GM19240 (cell line): ENCODE measurements around the gene TRIM72.
"Not testable (repeated sequence)": the region's sequence is repeated elsewhere in the genome, so short reads cannot be mapped to it uniquely, and the experiment has no call there.

Experiments used
- DNase-seq: peaks from one replicate; pipeline ENCODE4 v3.0.0; 2011; ENCODE audit warnings: low spot score; ENCODE audit not compliant: insufficient read length

TRIM72 gene

GRCh38 chr16:31190061-31190460 is 23.9 kb upstream of the TRIM72 start:
- DNase-seq: no peak

DNA sequence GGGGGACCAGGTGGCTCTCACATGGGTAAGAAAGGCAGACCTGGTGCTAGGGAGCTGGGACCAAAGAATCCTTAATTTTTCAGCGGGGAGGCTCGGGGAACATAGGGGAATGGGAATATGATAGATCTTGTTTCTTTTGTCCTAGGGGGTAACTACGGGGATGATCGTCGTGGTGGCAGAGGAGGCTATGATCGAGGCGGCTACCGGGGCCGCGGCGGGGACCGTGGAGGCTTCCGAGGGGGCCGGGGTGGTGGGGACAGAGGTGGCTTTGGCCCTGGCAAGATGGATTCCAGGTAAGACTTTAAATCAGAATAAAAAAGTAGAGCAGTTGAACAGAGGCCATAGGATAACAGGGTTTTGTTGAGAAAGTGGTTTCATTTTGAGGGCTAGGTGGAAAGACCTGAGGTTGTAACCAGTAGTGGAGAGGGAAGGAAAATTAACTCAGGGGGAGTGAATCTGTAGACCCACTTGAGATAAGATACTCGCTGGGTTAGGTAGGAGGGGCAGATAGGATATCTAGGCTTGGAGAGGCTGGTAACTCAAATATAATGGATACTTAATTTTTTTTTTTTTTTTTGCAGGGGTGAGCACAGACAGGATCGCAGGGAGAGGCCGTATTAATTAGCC is 23.0 kb upstream of the TRIM72 start:
- no peak for DNase-seq

DNA sequence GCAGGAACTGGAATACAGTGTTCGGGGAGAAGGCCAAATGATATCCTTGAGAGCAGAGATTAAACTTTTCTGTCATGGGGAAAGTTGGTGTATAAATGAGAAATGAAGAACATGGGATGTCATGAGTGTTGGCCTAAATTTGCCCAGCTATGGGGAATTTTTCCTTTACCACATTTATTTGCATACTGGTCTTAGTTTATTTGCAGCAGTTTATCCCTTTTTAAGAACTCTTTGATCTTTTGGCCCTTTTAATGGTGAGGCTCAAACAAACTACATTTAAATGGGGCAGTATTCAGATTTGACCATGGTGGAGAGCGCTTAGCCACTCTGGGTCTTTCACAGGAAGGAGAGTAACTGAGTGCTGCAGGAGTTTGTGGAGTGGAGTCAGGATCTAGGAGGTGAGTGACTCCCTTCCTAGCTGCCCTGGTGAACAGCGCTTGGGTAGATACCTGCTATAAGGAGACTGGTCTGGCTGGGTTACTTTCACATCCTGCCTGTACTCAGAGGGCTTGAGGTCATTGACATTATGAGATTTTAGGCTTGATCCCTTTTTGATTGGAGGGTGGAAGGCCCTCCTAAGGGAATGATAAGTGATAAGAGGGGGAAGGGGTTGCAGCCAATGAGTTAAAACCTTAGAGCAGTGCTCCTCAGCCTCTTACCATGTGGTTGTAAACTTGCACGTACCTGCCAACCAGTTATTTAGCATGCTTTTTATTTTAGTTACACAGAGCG is 22.1 kb upstream of the TRIM72 start:
- DNase-seq: no peak

DNA sequence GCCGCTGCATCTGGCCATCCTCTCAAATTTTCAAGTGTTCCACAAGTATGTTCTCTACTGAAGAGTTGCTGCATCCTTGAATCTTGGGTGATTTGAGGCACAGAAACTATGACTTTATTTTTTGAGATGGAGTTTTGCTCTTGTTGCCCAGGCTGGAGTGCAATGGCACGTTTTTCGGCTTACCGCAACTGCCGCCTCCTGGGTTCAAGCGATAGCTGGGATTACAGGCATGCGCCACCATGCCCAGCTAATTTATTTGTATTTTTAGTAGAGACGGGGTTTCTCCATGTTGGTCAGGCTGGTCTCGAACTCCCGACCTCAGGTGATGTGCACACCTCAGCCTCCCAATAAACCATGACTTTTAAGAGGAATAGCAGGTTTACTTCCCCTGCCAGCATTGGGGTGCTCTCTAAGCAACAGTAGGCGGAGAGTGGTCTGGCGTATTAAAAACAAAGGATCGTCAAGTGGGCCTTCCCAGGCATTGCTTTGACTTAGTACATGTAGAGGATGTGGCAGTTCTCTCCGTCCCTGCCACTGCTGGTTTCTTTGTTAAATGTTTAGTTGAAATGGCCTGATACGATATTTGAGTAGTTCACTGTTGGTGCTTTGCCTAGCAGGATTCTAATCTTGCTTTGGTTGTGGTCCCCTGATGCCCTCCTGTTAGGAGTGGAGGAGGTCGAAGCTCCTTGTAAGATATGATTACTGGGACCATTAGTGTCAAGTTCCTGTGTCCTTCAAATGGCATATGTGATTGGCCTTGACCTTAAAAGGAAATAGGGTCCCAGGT is 20.9 kb upstream of the TRIM72 start:
- DNase-seq: no peak

- no peak for DNase-seq
These were observed 20.0 kb upstream of the TRIM72 start for GRCh38 chr16:31193874-31194273.

DNA sequence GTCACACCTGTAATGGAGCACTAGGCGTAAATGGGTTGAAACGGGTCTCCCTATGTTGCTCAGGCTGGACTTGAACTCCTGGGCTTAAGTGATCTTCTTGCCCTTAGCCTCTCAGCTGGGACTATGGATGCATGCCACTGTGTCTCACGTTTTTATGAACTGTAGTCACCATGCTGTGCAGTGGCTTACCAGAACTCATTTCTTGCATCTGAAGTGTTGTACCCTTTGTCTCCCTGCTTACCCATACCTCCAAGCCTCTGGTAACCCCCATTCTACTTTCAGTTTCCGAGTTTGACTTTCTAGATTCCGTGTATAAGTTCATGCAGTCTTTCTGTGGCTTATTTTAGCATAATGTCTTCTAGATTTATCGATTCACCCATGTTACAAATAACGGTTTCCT is 19.0 kb upstream of the TRIM72 start:
- no peak for DNase-seq

GRCh38 chr16:31195861-31196260 is 18.1 kb upstream of the TRIM72 start:
- DNase-seq: not testable (repeated sequence)

DNA sequence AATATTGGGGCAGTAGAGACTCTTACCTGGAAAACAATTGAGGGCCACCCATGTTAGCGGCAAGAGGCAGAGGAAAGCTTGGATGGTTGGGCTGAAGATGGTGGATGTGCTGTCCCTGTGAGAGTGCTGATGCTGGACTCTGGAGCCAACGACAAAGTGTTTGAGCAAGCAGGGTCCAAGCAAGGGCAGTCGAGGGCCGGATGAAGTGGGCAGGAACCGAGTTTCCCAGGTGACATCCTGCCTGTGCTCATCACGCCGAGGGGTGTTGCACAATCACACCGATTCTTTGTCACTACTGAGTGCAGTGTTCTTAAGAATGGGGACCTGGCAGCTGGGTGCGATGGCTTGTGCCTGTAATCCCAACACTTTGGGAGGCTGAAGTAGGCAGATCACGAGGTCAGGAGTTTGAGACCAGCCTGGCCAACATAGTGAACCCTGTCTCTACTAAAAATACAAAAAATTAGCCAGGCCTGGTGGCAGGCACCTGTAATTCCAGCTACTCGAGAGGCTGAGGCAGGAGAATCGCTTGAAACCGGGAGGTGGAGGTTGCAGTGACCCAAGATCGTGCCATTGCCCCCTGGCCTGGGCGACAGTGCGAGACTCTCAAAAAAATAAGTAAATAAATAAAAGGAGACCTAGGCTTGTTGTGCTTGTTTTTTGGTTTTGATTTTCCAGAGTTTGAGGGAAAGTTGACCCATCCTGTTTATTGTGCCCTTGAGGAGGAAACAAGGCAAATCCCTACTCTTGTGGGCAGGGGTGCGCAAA is 17.4 kb upstream of the TRIM72 start:
- DNase-seq: no peak

GRCh38 chr16:31198207-31198882 is 15.6 kb upstream of the TRIM72 start:
- no peak for DNase-seq

GRCh38 chr16:31199430-31200041 is 14.4 kb upstream of the TRIM72 start:
- DNase-seq: no peak

DNA sequence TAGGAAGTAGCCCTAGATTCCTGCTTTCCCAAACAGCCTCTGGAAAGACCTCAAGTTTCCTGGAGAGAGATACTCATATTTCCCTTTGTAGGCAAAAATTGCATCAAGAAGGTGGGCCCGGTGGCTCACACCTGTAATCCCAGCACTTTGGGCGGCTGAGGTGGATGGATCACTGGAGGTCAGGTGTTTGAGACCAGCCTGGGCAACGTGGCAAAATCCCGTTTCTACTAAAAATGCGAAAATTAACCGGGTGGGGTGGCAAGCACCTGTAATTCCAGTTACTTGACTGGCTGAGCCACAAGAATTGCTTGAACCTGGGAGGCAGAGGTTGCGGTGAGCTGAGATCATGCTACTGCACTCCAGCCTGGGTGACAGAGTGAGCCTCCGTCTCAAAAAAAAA is 13.8 kb upstream of the TRIM72 start:
- not testable (repeated sequence) for DNase-seq

- no peak for DNase-seq
These were observed 12.9 kb upstream of the TRIM72 start for GRCh38 chr16:31200821-31201568.

DNA sequence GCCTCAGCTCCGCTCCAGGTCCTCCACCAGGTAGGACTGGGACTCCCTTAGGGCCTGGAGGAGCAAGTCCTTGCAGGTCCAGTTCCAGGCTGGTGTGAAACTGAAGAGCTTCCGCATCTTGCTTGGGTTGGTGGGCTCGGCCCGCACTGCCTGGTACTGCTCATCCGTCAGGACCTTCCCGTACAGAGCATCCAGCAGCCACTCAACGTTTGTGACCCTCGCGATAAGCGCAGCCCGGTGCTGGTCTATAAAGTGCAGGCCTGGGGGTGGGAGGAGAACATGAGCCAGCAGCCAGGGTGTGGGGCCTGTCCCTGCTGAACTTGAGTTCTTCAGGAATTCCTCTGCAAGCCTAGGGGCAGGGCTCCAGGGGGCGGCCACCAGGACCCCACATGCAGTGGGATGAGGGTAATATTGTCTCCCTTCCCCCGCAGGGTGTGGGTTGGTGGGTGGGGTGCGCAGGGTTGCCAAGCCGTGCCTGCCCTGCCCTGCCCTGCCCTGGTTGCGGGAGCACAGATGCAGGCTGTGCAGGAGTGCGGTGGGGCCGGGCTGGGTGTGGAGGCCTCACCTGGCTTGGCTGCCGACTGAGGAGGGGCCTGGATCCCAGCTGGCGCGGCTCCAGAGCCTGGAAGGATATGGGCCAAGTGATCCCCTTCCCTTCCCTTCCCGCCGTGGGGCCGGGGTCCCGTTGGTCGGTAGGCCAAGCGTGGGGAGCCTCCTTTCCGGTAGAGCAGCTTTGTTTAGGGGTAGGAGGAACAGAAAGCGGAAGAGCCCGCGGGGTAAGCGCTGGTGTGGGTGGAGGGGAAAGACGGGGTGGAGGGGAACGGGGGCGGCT is 12.1 kb upstream of the TRIM72 start:
- peak; percentile 46 for DNase-seq

GRCh38 chr16:31202414-31203375 is 11.2 kb upstream of the TRIM72 start, which contains the start of gene PYCARD:
PYCARD (minus strand) TSS chr16:31202760; CDS start chr16:31202690, 70 bp downstream.
- DNase-seq: no peak

DNA sequence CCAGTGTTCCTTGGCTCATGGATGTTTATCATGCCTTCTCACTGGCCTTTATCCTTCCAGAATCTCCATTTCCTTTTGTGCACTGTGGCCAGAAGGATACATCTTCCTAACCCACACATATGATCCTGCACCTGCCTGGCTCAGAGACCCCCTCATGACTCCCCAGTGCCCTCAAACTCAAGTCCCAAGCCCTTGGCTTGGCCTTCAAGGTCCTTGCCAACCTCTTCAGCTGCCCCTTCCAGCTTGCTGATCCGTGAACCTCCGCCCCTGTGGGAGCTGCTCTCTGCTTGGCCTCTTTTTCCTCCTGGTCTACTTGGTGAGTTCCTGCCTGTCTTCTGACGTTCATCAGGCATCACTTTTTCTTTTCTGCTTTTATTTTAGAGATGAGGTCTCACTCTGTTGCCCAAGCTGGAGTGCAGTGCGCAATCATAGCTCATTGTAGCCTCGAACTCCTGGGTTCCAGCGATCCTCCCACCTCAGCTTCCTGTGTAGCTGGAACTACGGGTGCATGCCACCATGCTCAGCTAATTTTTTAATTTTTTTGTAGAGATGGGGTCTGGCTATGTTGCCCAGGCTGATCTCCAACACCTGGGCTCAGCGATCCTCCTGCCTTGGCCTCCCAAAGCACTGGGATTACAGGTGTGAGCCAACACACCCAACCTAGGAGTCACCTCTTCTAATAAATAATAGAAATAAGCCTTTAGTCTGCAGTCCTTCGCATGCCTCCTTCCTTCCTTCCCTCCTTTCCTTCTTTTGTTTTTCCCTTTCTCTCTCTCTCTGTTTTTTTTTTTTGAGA is 8.8 kb upstream of the TRIM72 start:
- no peak for DNase-seq

DNA sequence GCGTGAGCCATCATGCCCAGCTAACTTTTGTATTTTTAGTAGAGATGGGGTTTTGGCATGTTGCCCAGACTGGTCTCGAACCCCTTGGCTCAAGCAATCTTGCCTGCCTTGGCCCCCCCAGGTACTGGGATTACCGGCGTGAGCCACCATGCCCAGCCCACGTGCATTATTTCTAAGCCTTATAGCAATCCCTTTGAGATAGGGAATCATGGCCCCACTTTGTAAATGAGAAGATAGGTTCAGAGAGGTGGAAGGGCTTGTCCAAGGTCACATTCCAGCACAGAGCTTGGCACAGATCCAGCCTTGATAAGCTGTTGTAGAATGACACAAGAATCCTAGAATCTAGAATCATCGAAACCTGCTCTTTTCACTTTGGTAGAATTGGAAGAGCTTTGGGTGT is 7.1 kb upstream of the TRIM72 start:
- DNase-seq: no peak

DNA sequence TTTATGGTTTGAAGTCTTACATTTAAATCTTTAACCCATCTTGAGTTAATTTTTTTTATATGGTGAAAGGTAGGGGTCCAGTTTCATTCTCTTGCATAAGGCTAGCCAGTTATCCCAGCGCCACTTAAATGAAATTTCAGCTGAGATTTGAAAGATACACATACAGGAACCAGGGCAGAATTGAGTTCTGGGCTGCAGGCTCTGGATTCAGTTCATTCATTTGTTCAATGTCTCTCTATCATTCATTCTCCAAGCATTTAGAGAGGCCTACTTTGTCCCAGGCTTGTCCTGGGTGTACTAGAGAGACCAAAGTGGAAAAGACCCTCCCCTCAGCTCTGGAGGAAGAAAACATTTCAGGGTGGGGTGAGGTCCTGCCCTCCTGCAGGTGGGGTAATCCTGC is 577 bp upstream of the TRIM72 start:
- no peak for DNase-seq
